ENCODE measurements around the gene SLC39A6. TPM values are rescaled to one million over a fixed set of nuclear protein-coding genes. Genes with fewer than 3 reads are reported as not detected.
"Not testable (repeated sequence)": the region's sequence is repeated elsewhere in the genome, so short reads cannot be mapped to it uniquely, and the experiment has no call there.

The SLC39A6 gene
- total RNA-seq, 8 experiments from 2014 or later, result 34.9 to 146 (median 99.8) TPM

DNA sequence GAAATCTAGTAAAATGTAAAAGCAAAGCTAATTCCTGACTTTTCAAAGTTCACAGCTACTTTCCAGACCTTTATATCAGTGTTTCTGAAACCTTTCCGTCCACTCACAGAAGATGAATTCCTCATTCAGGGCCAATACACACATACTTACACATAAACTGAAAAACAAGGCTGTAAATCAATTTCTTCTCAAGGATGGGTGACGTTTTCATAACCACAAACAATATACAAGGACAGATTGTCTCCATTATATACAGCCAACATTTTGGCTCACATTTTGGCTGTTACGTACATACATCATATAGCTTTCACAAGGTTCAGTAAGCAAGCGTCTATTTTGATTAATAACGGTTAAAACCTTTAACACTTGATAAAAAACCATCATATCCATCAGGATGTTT, 63.1 kb downstream of the SLC39A6 start:
- 6 to 100% (median 13%) methylated on average over 1 to 5 of the region's 5 CpGs for WGBS, 10 experiments
- in situ Hi-C loops (cut with MboI; ENCODE audit: low pct_unique_long_range_greater_than_20kb in 2 of 9, low sequenced_read_pairs in 9 of 9, unreplicated experiment in 9 of 9), result no loop called here
- peaks cover 2 to 12% of the 10 kb centered on the region in 2 donors for H3K4me1 ChIP-seq (replicated peaks in 1 of 2)
- ATAC-seq (replicated peaks in 6 of 8), result no peak
- peak overlapping the region; percentile 64 to 91 (median 70) for H3K4me3 ChIP-seq
- H3K27ac ChIP-seq, result no peak overlapping the region

DNA sequence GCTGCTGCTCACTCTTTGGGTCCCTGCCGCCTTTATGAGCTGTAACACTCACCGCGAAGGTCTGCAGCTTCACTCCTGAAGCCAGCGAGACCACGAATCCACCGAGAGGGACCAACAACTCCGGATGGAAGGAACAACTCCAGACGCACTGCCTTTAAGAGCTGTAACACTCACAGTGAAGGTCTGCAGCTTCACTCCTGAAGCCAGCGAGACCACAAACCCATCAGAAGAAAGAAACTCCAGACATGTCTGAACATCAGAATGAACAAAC, 64.4 kb downstream of the SLC39A6 start:
- WGBS, 10 experiments, result 90 to 100% (median 95%) methylated on average over 1 to 8 of the region's 9 CpGs; no CpG with 5 or more reads in 5 of the 10 experiments
- H3K4me3 ChIP-seq; H3K27ac ChIP-seq; in situ Hi-C loops (cut with MboI; ENCODE audit: low pct_unique_long_range_greater_than_20kb in 2 of 9, low sequenced_read_pairs in 9 of 9, unreplicated experiment in 9 of 9); ATAC-seq (replicated peaks in 6 of 8): not testable (repeated sequence)
- peaks cover 2 to 12% of the 10 kb centered on the region in 2 donors for H3K4me1 ChIP-seq (replicated peaks in 1 of 2)

DNA sequence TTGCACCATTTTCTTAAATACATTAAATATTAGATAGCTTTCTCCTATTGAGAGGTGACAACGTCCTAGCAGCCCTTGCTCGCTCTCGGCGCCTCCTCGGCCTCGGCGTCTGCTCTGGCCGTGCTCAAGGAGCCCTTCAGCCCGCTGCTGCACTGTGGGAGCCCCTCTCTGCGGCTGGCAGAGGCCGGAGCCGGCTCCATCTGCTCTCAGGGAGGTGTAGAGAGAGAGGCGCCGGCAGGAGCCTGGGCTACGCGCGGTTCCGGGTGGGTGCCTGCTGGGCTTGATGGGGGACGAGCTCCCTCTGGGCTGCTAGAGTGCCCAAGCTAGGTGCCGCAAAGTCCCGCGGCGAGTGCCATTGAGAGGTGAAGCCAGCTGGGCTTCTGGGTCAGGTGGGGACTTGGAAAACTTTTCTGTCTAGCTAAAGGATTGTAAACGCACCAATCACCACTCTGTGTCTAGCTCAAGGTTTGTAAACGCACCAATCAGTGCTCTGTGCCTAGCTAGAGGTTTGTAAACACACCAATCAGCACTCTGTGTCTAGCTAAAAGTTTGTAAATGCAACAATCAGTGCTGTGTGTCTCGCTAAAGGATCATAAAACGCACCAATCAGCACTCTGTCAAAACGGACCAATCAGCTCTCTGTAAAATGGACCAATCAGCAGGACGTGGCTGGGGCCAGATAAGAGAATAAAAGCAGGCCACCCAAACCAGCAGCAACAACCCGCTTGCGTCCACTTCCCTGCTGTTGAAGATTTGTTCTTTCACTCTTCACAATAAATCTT, 64.9 kb downstream of the SLC39A6 start:
- 90 to 100% (median 98%) methylated on average over 1 to 18 of the region's 31 CpGs; no CpG with 5 or more reads in 3 of the 10 experiments for WGBS, 10 experiments
- Histone ChIP-seq H3K4me1 (replicated peaks in 1 of 2) (peaks cover 2 to 12% of the 10 kb centered on the region in 2 donors), H3K27ac (no peak overlapping the region), H3K4me3 (no peak overlapping the region)
- in situ Hi-C loops (cut with MboI; ENCODE audit: low pct_unique_long_range_greater_than_20kb in 2 of 9, low sequenced_read_pairs in 9 of 9, unreplicated experiment in 9 of 9), result no loop called here
- no peak for ATAC-seq (replicated peaks in 6 of 8)

DNA sequence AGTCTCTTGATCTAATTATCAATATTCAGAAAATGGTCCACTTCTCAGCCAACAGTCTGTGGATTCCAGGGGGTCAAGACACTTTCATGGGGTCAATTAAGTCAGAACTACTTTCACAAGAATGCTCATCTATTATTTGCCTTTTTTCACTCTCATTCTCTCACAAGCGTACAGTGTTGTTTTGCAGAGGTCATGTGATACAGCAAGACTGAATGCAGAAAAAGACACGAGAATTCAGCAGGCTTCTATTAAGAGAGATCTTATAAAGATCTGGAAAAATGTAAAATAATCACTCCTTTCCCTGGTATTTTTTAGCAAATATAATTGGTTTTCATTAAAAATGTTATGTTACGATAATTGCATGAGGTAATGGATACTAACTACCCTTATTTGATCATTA, 70.5 kb downstream of the SLC39A6 start:
- Histone ChIP-seq H3K27ac (no peak overlapping the region), H3K4me3 (no peak overlapping the region), H3K4me1 (replicated peaks in 1 of 2) (no peaks in the 10 kb centered on the region)
- in situ Hi-C loops (cut with MboI; ENCODE audit: low pct_unique_long_range_greater_than_20kb in 2 of 9, low sequenced_read_pairs in 9 of 9, unreplicated experiment in 9 of 9), result no loop called here
- WGBS, 10 experiments, result 84 to 100% (median 100%) methylated on average over 1 to 3 of the region's 3 CpGs; no CpG with 5 or more reads in 1 of the 10 experiments
- ATAC-seq (replicated peaks in 6 of 8), result no peak

Other genes with a start within 250 kb of the SLC39A6 start
- 10 to 100 TPM; 39.8 to 79.4 (median 66.1) TPM for gene RPRD1A, start 61.8 kb downstream of the SLC39A6 start, total RNA-seq
- gene ELP2, start 559 bp upstream of the SLC39A6 start, total RNA-seq, result 10 to 100 TPM; 47.7 to 80.1 (median 66.3) TPM
- gene MOCOS, start 58.2 kb upstream of the SLC39A6 start, total RNA-seq, result 10 to 100 TPM in 2 of 8 experiments, 1 to 10 TPM in 3, under 1 TPM in 3; 0.43 to 15.1 (median 1.3) TPM
- gene FHOD3, start 168.4 kb upstream of the SLC39A6 start, total RNA-seq, result 10 to 100 TPM in 5 of 8 experiments, 1 to 10 TPM in 3; 1.2 to 36.1 (median 21.8) TPM

All from motor neuron (in vitro differentiated cells).